ENCODE data around the gene HAPLN1.
A peak's percentile ranks its signal among the peaks of the same experiment; 100 is the strongest.

The HAPLN1 gene

GRCh38 chr5:83644301-83644700 is 76.4 kb downstream of the HAPLN1 start:
- no CpG with 5 or more reads among the region's 14 CpGs for WGBS, 2 donors (ENCODE audit: extremely low coverage in 2 of 2, insufficient read length in 2 of 2, insufficient replicate concordance in 1 of 2)
- H2AK5ac ChIP-seq (ENCODE audit: low read depth, low read length): no peak overlapping the region
- H3K79me1 ChIP-seq (ENCODE audit: low read depth, low read length): no peaks in the 10 kb centered on the region
- H3K23ac ChIP-seq (ENCODE audit: low read depth, low read length, poor library complexity): no peak overlapping the region
- H2BK120ac ChIP-seq (ENCODE audit: low read depth, low read length): no peak overlapping the region
- no peaks in the 10 kb centered on the region for H3K27me3 ChIP-seq (ENCODE audit: control insufficient read depth in 3 of 3, insufficient read depth in 3 of 3, low read depth in 1 of 3, low read length in 3 of 3)
- no peak overlapping the region for H3K4me3 ChIP-seq (ENCODE audit: low read length in 2 of 2)
- H3K4me1 ChIP-seq (ENCODE audit: control insufficient read depth in 2 of 2, insufficient read depth in 1 of 2, low read depth in 1 of 2, low read length in 2 of 2): peaks cover 0 to 12% of the 10 kb centered on the region in 2 donors
- H4K8ac ChIP-seq (ENCODE audit: low read depth, low read length): no peak overlapping the region
- no peak overlapping the region for H3K4ac ChIP-seq (ENCODE audit: low read length)
- H3K9ac ChIP-seq (ENCODE audit: low read depth, low read length, poor library complexity): no peak overlapping the region
- H3K36me3 ChIP-seq (replicated peaks in 1 of 2; ENCODE audit: control insufficient read depth in 2 of 2, insufficient read depth in 2 of 2, low read length in 2 of 2): no peaks in the 10 kb centered on the region
- H3K18ac ChIP-seq (ENCODE audit: low read length): peak overlapping the region; percentile 15
- H3K27ac ChIP-seq (replicated peaks; ENCODE audit: low read length): no peak overlapping the region
- H3K9me3 ChIP-seq (replicated peaks in 1 of 2; ENCODE audit: control insufficient read depth in 2 of 2, insufficient read depth in 1 of 2, low read depth in 1 of 2, low read length in 2 of 2): no peaks in the 10 kb centered on the region
- H2AFZ ChIP-seq (ENCODE audit: low read length): peak overlapping the region; percentile 1
- no peak overlapping the region for H3K14ac ChIP-seq (ENCODE audit: low read length)
- H4K91ac ChIP-seq (ENCODE audit: low read depth, low read length, poor library complexity): no peak overlapping the region
- H2BK5ac ChIP-seq (ENCODE audit: low read length): no peak overlapping the region
- H2BK12ac ChIP-seq (ENCODE audit: low read length): no peak overlapping the region
- H2BK15ac ChIP-seq (ENCODE audit: low read length): no peak overlapping the region
- H3K4me2 ChIP-seq (ENCODE audit: insufficient read depth, low read length, poor library complexity, severe bottlenecking): no peak overlapping the region
- no peak for DNase-seq (ENCODE audit: low spot score)

DNA sequence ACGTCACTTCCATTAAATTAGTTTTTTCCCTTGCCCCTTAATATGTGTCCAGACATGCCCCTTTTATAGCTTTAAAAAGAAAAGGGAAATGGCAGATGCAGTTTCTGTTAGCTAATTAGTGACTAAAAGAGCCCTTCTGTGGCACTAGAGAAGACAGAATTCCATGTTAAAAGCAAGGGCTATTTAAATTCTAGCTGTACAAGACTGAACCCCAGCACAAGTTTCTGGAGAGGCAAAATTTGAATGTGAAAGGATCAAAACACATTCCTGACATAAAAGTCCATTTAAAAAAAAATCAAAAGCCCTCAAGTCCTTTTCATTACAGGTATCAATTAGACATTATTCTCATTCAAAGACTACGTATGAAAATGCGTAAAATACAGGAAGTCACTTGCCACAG is 78.7 kb downstream of the HAPLN1 start:
- Histone ChIP-seq H3K18ac (ENCODE audit: low read length) (no peak overlapping the region), H3K36me3 (replicated peaks in 1 of 2; ENCODE audit: control insufficient read depth in 2 of 2, insufficient read depth in 2 of 2, low read length in 2 of 2) (no peaks in the 10 kb centered on the region), H3K4ac (ENCODE audit: low read length) (no peak overlapping the region), H3K27ac (replicated peaks; ENCODE audit: low read length) (no peak overlapping the region), H3K14ac (ENCODE audit: low read length) (no peak overlapping the region), H3K9me3 (replicated peaks in 1 of 2; ENCODE audit: control insufficient read depth in 2 of 2, insufficient read depth in 1 of 2, low read depth in 1 of 2, low read length in 2 of 2) (no peaks in the 10 kb centered on the region), H3K4me2 (ENCODE audit: insufficient read depth, low read length, poor library complexity, severe bottlenecking) (no peak overlapping the region), H3K23ac (ENCODE audit: low read depth, low read length, poor library complexity) (no peak overlapping the region), H4K8ac (ENCODE audit: low read depth, low read length) (no peak overlapping the region), H2BK15ac (ENCODE audit: low read length) (no peak overlapping the region), H2AFZ (ENCODE audit: low read length) (peak overlapping the region; percentile 27), H3K9ac (ENCODE audit: low read depth, low read length, poor library complexity) (no peak overlapping the region), H2BK12ac (ENCODE audit: low read length) (no peak overlapping the region), H2AK5ac (ENCODE audit: low read depth, low read length) (no peak overlapping the region), H2BK5ac (ENCODE audit: low read length) (no peak overlapping the region), H3K79me1 (ENCODE audit: low read depth, low read length) (no peaks in the 10 kb centered on the region), H3K4me1 (ENCODE audit: control insufficient read depth in 2 of 2, insufficient read depth in 1 of 2, low read depth in 1 of 2, low read length in 2 of 2) (peaks cover 0 to 12% of the 10 kb centered on the region in 2 donors), H4K91ac (ENCODE audit: low read depth, low read length, poor library complexity) (no peak overlapping the region), H3K4me3 (ENCODE audit: low read length in 2 of 2) (no peak overlapping the region), H2BK120ac (ENCODE audit: low read depth, low read length) (no peak overlapping the region), H3K27me3 (ENCODE audit: control insufficient read depth in 3 of 3, insufficient read depth in 3 of 3, low read depth in 1 of 3, low read length in 3 of 3) (no peaks in the 10 kb centered on the region)
- no peak for DNase-seq (ENCODE audit: low spot score)
- no CpG with 5 or more reads among the region's 3 CpGs for WGBS, 2 donors (ENCODE audit: extremely low coverage in 2 of 2, insufficient read length in 2 of 2, insufficient replicate concordance in 1 of 2)

- Histone ChIP-seq H2BK12ac (ENCODE audit: low read length) (no peak overlapping the region), H3K18ac (ENCODE audit: low read length) (no peak overlapping the region), H3K4me3 (ENCODE audit: low read length in 2 of 2) (no peak overlapping the region), H3K36me3 (replicated peaks in 1 of 2; ENCODE audit: control insufficient read depth in 2 of 2, insufficient read depth in 2 of 2, low read length in 2 of 2) (no peaks in the 10 kb centered on the region), H3K14ac (ENCODE audit: low read length) (no peak overlapping the region), H4K91ac (ENCODE audit: low read depth, low read length, poor library complexity) (no peak overlapping the region), H3K79me1 (ENCODE audit: low read depth, low read length) (no peaks in the 10 kb centered on the region), H3K4ac (ENCODE audit: low read length) (no peak overlapping the region), H4K8ac (ENCODE audit: low read depth, low read length) (no peak overlapping the region), H3K4me2 (ENCODE audit: insufficient read depth, low read length, poor library complexity, severe bottlenecking) (no peak overlapping the region), H3K9ac (ENCODE audit: low read depth, low read length, poor library complexity) (no peak overlapping the region), H2BK120ac (ENCODE audit: low read depth, low read length) (no peak overlapping the region), H3K9me3 (replicated peaks in 1 of 2; ENCODE audit: control insufficient read depth in 2 of 2, insufficient read depth in 1 of 2, low read depth in 1 of 2, low read length in 2 of 2) (no peaks in the 10 kb centered on the region), H2AK5ac (ENCODE audit: low read depth, low read length) (no peak overlapping the region), H2BK5ac (ENCODE audit: low read length) (no peak overlapping the region), H2BK15ac (ENCODE audit: low read length) (no peak overlapping the region), H3K23ac (ENCODE audit: low read depth, low read length, poor library complexity) (no peak overlapping the region), H3K4me1 (ENCODE audit: control insufficient read depth in 2 of 2, insufficient read depth in 1 of 2, low read depth in 1 of 2, low read length in 2 of 2) (peaks cover 0 to 12% of the 10 kb centered on the region in 2 donors), H2AFZ (ENCODE audit: low read length) (no peak overlapping the region), H3K27me3 (ENCODE audit: control insufficient read depth in 3 of 3, insufficient read depth in 3 of 3, low read depth in 1 of 3, low read length in 3 of 3) (no peaks in the 10 kb centered on the region), H3K27ac (replicated peaks; ENCODE audit: low read length) (no peak overlapping the region)
- no peak for DNase-seq (ENCODE audit: low spot score)
- no CpG with 5 or more reads among the region's 1 CpG for WGBS, 2 donors (ENCODE audit: extremely low coverage in 2 of 2, insufficient read length in 2 of 2, insufficient replicate concordance in 1 of 2)
These were observed 80.7 kb downstream of the HAPLN1 start for GRCh38 chr5:83639911-83640310.

- H2BK12ac ChIP-seq (ENCODE audit: low read length): no peak overlapping the region
- H2BK5ac ChIP-seq (ENCODE audit: low read length): no peak overlapping the region
- peaks cover 0 to 8% of the 10 kb centered on the region in 2 donors for H3K4me1 ChIP-seq (ENCODE audit: control insufficient read depth in 2 of 2, insufficient read depth in 1 of 2, low read depth in 1 of 2, low read length in 2 of 2)
- no peak overlapping the region for H4K91ac ChIP-seq (ENCODE audit: low read depth, low read length, poor library complexity)
- H3K27me3 ChIP-seq (ENCODE audit: control insufficient read depth in 3 of 3, insufficient read depth in 3 of 3, low read depth in 1 of 3, low read length in 3 of 3): no peaks in the 10 kb centered on the region
- no peaks in the 10 kb centered on the region for H3K36me3 ChIP-seq (replicated peaks in 1 of 2; ENCODE audit: control insufficient read depth in 2 of 2, insufficient read depth in 2 of 2, low read length in 2 of 2)
- no peak overlapping the region for H2BK15ac ChIP-seq (ENCODE audit: low read length)
- H2AK5ac ChIP-seq (ENCODE audit: low read depth, low read length): no peak overlapping the region
- no peak overlapping the region for H3K4me2 ChIP-seq (ENCODE audit: insufficient read depth, low read length, poor library complexity, severe bottlenecking)
- no peak overlapping the region for H2AFZ ChIP-seq (ENCODE audit: low read length)
- H3K14ac ChIP-seq (ENCODE audit: low read length): no peak overlapping the region
- H3K27ac ChIP-seq (replicated peaks; ENCODE audit: low read length): no peak overlapping the region
- no peaks in the 10 kb centered on the region for H3K79me1 ChIP-seq (ENCODE audit: low read depth, low read length)
- H3K9ac ChIP-seq (ENCODE audit: low read depth, low read length, poor library complexity): no peak overlapping the region
- H3K4ac ChIP-seq (ENCODE audit: low read length): no peak overlapping the region
- no peak overlapping the region for H3K18ac ChIP-seq (ENCODE audit: low read length)
- H2BK120ac ChIP-seq (ENCODE audit: low read depth, low read length): no peak overlapping the region
- H4K8ac ChIP-seq (ENCODE audit: low read depth, low read length): no peak overlapping the region
- no peak for DNase-seq (ENCODE audit: low spot score)
- no peak overlapping the region for H3K23ac ChIP-seq (ENCODE audit: low read depth, low read length, poor library complexity)
- H3K9me3 ChIP-seq (replicated peaks in 1 of 2; ENCODE audit: control insufficient read depth in 2 of 2, insufficient read depth in 1 of 2, low read depth in 1 of 2, low read length in 2 of 2): no peaks in the 10 kb centered on the region
- WGBS, 2 donors (ENCODE audit: extremely low coverage in 2 of 2, insufficient read length in 2 of 2, insufficient replicate concordance in 1 of 2): no CpG with 5 or more reads among the region's 6 CpGs
- no peak overlapping the region for H3K4me3 ChIP-seq (ENCODE audit: low read length in 2 of 2)
These were observed 84.5 kb downstream of the HAPLN1 start for GRCh38 chr5:83636156-83636555.
